Stimulated activated CD8-positive, alpha-beta memory T cell treated with anti-CD3 and anti-CD28 coated beads, Interleukin-12 subunit alpha, Interleukin-12 subunit beta, amount 100 ng/mL, for 4 hours (primary cell): ENCODE data around the gene CSNK2A1.
"Not testable (repeated sequence)": the region's sequence is repeated elsewhere in the genome, so short reads cannot be mapped to it uniquely, and the experiment has no call there.

ENCODE experiments used
- DNase-seq: peaks from one replicate; pipeline ENCODE4 v3.0.0-alpha.2; 2020; ENCODE audit warnings: low read depth

CSNK2A1 gene

DNA sequence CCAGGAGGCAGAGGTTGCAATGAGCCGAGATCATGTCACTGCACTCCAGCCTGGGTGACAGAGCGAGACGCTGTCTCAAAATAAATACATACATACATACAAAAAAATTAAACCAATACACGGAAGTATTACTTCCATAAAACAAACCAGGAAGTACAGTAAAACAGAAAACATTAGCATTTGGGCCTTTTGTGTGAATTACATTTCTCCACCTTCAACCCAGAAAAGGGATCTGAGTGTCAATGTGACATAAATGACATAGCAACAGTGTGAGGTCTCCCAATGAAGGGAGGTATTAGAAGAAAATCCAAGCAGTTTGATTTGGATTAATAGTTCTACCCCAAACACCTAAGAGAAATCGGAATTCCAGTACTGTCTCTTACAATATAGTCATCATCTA lies 10.1 kb downstream of the CSNK2A1 start:
- DNase-seq = no peak

- DNase-seq = no peak
These were observed 11.1 kb downstream of the CSNK2A1 start for GRCh38 chr20:532530-532929.

DNA sequence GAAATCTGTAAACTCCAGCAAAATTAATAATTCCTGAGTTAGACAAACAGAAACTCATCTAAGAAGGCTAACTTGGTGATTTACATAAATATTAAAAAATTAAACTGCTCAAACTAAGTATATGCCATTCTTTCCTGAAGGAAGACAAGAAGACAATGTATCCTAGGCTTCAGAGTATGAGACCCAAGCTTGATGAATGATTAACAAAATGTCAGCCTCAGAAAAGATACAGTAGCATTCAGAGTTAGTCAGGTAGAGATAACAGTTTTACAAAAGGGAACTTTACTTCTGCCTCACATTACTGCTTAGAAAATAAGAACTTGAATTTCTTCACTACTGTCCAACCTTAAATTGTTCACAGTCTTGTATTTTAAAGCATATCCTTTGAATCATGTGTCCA lies 12.0 kb downstream of the CSNK2A1 start:
- DNase-seq = no peak

DNA sequence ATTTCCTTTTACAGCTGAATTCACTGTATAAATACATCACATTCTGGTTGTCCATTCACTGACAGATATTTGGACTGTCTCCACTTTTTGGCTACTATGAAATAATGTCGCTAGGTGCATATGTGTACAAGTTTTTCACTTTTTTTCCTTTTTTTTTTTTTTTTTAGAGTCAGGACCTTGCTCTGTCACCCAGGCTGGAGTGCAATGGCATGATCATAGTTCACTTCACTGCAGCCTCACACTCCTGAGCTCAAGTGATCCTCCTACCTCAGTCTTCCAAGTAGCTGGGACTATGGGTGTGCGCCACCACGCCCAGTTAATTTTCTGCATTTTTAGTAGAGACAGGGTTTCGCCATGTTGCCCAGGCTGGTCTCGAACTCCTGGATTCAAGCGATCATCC lies 13.3 kb downstream of the CSNK2A1 start:
- DNase-seq = no peak

DNA sequence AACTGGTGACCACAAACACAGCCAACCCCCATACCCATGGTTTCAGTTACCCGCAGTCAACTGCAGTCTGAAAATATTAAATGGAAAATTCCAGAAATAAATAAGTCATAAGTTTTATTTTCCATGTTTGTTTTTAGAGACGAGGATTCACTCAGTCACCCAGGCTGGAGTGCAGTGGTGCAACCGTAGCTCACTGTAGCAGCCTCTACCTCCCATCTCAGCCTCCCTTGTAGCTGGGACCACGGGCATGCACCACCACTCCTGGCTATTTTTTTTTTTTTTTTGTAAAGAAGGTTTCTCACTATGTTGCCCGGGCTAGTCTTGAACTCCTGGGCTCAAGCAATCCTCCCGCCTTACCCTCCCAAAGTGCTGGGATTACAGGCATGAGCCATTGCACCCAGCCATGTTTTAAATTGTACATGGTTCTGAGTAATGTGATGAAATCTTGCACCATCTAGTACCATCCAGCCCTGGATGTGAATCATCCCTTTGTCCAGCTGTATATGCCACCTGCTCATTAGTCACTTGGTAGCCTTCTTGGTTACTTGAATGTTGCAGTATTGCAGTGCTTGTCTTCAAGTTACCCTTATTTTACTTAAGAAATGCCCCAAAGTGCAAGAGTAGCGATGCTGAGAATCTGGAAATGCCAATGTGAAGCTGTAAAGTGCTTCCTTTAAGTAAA lies 14.5 kb downstream of the CSNK2A1 start:
- no peak for DNase-seq

DNA sequence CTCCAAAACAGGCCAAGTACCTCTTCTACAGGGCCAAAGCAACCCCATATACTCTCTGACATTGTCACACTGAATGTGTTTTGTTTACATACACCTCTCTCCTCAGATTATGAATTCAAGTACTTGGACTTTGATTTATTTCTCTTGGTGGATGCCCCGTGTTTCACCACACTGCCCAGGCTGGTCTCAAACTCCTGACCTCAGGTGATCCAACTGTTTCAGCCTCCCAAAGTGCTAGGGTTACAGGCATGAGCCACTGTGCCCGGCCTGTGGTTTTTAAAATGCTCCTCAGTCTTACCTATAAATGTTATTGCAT lies 16.1 kb downstream of the CSNK2A1 start:
- no peak for DNase-seq

DNA sequence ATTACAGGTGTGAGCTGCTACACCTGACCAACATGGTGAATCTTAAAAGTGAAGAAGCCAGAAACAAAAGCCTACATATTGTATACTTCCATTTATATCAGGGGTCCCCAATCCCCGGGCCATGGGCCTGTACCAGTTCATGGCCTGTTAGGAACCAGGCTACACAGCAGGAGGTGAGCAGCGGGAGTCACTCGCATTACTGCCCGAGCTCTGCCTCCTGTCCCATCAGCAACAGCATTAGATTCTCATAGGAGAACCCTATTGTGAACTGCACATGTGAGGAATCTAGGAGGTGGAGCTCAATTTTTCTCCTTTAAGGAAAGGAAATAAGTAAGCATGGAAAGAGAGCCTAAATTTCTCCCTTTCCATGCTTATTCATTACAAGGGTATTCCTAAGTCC lies 21.7 kb downstream of the CSNK2A1 start:
- no peak for DNase-seq

- no peak for DNase-seq
These were observed 23.6 kb downstream of the CSNK2A1 start for GRCh38 chr20:519999-520398.

DNA sequence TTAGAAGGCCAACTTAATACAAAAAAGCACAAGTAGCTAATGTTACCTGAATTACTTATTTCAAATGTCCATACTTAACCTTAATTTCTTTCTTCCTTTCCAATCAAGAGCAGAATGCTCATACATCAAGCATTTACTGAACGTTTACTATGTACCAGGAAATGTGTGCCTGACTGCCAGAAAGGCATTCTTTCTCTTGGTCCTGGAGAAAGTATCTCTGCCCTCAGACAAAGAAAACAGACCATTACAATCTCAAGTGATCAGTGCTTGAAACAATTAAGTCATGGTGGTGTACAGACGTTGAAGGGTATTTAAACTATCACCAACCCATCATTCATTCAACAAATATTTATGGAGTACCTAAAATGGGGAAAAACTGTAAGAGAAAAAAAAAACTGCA lies 26.4 kb downstream of the CSNK2A1 start:
- DNase-seq = no peak

- DNase-seq = no peak
These were observed 26.8 kb downstream of the CSNK2A1 start for GRCh38 chr20:516799-517198.

DNA sequence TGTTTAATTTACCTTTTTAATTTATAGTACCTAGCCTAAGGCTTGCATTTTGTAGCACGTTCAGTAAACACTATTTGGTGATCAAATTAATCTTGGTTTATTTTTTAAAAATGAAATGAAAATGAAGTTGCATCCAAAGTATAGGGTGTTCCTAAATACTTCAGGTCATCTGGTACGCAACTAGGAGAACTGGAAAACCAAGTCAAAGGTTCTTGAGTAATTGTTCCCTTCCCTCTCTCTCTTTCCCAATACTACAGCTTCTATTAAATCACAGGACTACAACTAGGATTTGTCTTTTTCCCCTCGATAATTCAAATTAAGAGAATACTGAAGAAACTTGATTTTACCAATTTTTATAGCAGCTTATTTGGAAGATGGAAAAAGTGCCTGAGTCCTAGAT lies 27.9 kb downstream of the CSNK2A1 start:
- DNase-seq = no peak

DNA sequence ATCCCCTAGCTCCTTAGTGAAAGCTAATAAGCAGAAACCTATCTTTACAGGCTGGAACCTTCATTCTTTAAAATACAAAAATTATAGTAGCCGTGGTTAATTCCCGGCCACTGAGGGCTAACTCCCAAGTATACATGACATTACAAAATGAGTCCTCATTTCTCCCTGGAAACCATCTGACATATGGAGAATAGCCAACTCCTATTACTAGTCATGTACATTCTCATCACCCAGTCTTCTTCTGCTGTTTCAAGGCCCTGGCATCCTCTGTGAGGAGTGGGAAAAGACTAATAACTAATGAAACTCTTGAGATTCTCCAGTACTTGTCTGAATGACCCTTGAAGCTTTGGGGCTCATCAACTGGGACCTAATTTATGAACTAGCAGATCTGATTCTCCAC lies 30.2 kb downstream of the CSNK2A1 start:
- no peak for DNase-seq

- not testable (repeated sequence) for DNase-seq
These were observed 33.1 kb downstream of the CSNK2A1 start for GRCh38 chr20:510328-511057.

DNA sequence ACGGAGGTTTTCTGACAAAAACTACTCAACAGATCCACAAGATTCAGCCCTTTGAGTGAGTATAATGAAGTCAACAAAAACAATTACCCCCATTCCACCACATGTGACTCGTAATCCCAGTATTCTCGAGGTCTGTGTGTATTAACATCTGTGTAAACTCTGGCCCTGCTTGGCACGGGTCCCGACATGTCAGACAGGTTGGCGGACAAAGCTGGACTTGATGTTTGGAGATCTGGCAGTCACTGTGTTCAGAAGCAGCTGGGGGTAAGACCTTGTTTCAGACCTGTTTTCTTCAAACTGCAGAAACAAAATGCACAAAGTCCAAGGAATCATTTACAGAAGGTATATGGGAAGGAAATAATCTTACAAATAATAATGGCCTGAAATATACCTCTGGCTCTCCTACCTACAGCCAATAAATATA lies 35.2 kb downstream of the CSNK2A1 start:
- not testable (repeated sequence) for DNase-seq

GRCh38 chr20:507761-508332 lies 35.7 kb downstream of the CSNK2A1 start:
- DNase-seq = no peak

GRCh38 chr20:507006-507758 lies 36.4 kb downstream of the CSNK2A1 start:
- no peak for DNase-seq

DNA sequence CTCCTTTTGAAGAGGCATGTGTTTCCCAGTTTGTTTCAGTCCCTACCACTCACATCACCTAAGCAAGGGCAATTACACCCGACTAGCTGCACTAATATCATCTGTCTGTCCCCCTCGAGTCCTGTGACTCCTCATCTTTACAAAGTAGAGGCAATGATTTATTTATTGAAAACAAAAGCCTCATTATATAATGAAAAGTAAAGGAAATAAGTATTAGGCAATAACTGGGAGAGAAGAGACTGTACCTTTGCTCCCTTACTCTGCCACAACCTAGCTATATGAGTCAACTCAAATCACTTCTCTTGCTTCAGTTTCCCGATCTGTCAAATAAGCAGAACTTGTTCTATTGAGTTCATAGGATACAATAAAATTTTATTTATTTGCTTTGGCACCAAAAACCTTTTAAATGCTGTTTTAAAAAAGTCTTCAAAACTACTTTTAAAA lies 38.9 kb downstream of the CSNK2A1 start:
- DNase-seq = no peak

GRCh38 chr20:503048-503737 lies 40.4 kb downstream of the CSNK2A1 start:
- DNase-seq = no peak

DNA sequence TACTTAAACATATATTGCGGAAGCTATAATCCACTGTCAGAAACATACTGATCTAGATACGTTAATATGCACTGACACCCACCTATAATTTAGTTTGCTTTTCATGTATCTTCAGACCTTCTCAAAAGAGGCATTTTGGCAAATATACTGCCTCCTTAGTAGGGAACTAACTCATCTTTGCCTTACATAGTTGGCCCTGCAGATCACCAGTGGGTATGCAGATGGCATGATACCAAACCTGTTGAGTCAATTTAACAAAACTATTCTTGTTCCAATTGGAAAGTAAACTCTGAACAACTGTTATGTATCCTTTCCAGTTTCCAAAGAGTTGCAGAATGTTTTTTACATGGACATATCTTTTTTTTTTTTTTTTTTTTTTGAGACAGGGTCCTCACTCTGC lies 45.6 kb downstream of the CSNK2A1 start:
- DNase-seq = no peak

GRCh38 chr20:496126-496696 lies 47.4 kb downstream of the CSNK2A1 start:
- DNase-seq = no peak

DNA sequence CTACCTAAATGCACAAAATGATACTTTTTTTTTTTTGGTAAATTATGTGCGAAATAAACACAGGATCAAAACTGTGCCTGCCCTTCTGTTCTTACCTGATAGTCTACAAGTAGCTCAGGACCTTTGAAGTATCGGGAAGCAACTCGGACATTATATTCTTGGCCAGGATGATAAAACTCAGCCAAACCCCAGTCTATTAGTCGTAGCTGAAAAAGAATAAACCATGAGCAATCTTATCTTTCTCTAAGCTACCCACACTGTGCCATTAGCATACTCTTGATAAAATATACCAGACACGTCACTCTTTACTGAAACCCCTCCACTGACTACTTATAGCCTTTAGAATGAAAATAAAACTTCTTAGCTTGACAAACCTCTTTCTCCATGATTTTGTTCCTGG lies 51.4 kb downstream of the CSNK2A1 start:
- no peak for DNase-seq

DNA sequence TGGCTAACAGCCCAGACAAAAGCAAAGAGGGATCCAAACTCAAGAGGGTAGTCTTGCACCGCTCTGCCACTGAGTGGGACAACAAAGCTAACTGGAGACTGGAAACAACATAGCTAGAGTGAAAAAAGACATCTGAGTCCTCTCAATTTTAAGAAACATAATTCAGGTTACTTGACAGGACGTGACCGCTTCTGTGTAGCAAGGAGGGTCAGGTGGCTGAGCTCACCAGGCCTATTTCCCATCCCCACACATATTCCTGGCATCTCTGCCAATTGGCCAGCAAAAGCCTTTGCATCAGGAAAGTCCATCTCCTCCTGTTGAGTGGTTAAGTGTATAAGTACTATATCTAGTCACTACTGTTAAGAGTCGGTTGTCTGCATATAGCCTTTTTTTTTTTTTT lies 55.9 kb downstream of the CSNK2A1 start:
- DNase-seq = no peak
